ENCODE measurements around the gene TM9SF3.

The TM9SF3 gene

DNA sequence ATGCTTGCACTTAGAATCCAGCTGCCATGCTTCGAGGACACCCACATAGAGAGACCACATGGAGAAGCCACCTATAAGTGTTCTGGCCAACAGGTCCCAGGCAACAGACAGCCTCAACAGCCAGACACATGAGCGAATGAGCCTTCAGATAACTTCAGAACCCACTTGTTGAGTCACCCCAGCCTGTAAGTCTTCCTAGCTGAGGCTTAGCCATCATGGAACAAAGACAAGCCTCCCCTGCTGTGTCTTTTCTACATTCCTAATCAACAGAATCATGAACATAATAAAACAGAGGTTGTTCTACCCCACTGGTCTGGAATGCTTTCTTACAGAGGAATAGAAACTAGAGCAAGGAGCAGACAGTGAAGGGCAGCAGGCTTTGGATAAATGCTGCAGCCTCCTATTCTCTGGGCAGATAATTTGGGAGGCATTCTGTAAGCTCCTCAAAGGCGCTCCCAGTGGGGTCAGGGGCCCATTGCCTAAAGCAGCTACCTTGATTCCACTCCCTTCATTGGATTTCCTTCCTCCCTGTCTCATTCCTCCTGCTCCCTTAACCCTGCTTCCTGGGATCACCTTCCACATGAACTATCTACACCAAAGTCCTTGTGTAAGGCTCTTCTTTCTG, 77.7 kb downstream of the TM9SF3 start:
- Histone ChIP-seq H3K27me3 (peaks cover 23% of the 10 kb centered on the region), H3K9me3 (no peaks in the 10 kb centered on the region), H3K36me3 (no peaks in the 10 kb centered on the region), H3K4me3 (ENCODE audit: low read depth, low read length) (no peak overlapping the region), H3K4me1 (no peaks in the 10 kb centered on the region)
- DNase-seq: no peak
- TF ChIP-seq CTCF (IDR thresholded peaks at IDR 0.05; ENCODE audit: low read depth, low read length): no peak

DNA sequence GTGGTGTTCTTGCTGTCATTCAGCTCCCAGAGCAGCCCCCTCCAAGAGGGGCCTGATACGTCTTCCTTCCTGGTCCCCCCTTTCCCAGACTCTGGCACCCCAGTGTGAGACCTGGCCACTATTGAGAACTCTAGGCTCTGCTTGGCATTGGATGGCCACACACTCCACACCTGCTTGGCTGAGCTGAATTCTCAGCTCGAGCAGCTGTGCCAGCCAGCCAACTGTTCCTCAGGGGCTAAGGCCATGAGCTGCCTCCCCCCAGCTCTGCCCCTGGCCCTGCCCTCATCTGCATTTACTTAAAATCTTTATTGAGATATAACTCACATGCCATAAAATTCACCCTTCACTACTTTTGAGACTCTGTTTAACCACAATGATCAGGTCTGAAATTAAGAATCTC, 79.8 kb downstream of the TM9SF3 start:
- Histone ChIP-seq H3K9me3 (no peaks in the 10 kb centered on the region), H3K4me1 (no peaks in the 10 kb centered on the region), H3K4me3 (ENCODE audit: low read depth, low read length) (no peak overlapping the region), H3K36me3 (no peaks in the 10 kb centered on the region), H3K27me3 (peaks cover 10% of the 10 kb centered on the region)
- no peak for DNase-seq
- no peak for TF ChIP-seq CTCF (IDR thresholded peaks at IDR 0.05; ENCODE audit: low read depth, low read length)

GRCh38 chr10:96505150-96506136, 81.4 kb downstream of the TM9SF3 start:
- DNase-seq: no peak
- H3K4me3 ChIP-seq (ENCODE audit: low read depth, low read length): no peak overlapping the region

DNA sequence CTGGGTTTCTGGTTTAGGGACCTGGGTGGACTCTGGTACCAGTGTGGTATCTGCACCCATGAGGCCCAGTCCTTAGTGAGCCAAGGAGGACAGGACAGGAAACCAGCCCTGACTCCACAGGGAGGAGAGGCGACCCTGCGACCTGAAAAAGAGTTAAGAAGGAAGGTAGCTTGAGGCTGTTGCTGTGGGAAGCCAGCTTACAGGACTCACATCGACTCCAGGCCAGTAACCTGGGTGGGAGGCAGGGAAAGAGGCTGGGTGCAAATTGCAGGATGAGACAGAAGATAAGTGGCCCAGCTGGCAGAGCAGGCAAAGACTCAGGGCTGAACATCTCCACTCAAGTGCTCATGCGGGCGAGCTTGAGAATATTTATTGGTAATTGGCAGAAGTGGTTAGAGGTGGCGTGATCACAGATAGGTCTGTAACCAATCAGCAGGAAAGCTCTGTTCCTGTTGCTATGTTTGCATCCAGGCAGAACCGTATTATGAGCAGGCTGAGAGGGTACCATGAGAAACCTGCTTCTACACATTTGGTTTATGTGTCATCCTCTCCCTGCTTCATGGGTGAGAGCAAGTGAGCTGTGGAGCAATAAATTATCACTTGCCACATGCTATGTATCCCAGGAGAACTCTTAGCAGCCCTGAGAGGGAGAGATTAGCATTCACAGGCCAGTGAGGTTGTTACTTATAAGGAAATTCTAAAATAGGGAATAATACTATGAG, 84.1 kb downstream of the TM9SF3 start:
- Histone ChIP-seq H3K4me1 (no peaks in the 10 kb centered on the region), H3K27me3 (no peaks in the 10 kb centered on the region), H3K4me3 (ENCODE audit: low read depth, low read length) (no peak overlapping the region), H3K36me3 (no peaks in the 10 kb centered on the region), H3K9me3 (no peaks in the 10 kb centered on the region)
- no peak for DNase-seq
- TF ChIP-seq CTCF (IDR thresholded peaks at IDR 0.05; ENCODE audit: low read depth, low read length): no peak

More at GRCh38 chr10:96505150-96506136, 81.4 kb downstream of the TM9SF3 start:
- H3K27me3 ChIP-seq: no peaks in the 10 kb centered on the region
- H3K4me1 ChIP-seq: no peaks in the 10 kb centered on the region
- no peak for TF ChIP-seq CTCF (IDR thresholded peaks at IDR 0.05; ENCODE audit: low read depth, low read length)
- H3K36me3 ChIP-seq: no peaks in the 10 kb centered on the region
- H3K9me3 ChIP-seq: no peaks in the 10 kb centered on the region

GRCh38 chr10:96501985-96502384, 84.8 kb downstream of the TM9SF3 start:
- Histone ChIP-seq H3K36me3 (no peaks in the 10 kb centered on the region), H3K27me3 (no peaks in the 10 kb centered on the region), H3K4me1 (no peaks in the 10 kb centered on the region), H3K4me3 (ENCODE audit: low read depth, low read length) (no peak overlapping the region), H3K9me3 (no peaks in the 10 kb centered on the region)
- DNase-seq: no peak
- no peak for TF ChIP-seq CTCF (IDR thresholded peaks at IDR 0.05; ENCODE audit: low read depth, low read length)
